HG03025 (cell line): Measurements from ENCODE around the gene ARHGDIA.

Source experiments
- ATAC-seq: cut with Tn5 transposase; IDR thresholded peaks from one replicate; pipeline ENCODE4 v1.9.1; 2021; ENCODE audit warnings: mild to moderate bottlenecking, moderate library complexity; ENCODE audit not compliant: unreplicated experiment, low FRiP score

Gene ARHGDIA

GRCh38 chr17:81828656-81829055 is 42.5 kb downstream of the ARHGDIA start:
- ATAC-seq = no peak

DNA sequence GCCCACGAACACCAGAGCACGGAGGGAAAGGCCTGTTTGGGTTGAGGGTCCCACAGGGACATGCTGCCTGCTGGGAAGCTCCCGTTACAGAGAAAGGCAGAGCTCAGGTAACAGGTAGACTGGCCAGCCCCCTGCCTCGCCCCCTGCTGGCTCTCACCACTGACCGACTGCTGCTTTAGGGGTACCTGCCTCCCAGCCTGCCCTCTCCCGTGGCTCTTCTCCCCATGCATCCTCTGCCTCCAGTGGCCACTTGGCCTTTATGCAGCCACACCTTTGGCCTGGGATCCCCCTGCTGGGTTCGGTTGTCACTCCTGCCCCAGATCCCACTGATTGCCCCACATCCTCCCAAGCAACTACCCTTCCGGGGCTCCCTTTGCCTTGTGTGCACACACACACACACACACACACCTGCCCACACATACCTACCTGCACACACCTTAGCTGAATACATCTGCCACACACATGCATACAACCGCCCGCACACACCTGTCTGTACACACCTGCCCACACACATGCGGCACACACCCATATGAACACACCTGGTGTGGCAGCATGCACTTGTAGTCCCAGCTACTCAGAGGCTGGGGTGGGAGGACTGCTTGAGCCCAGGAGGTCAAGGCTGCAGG is 45.2 kb downstream of the ARHGDIA start:
- ATAC-seq = no peak

- ATAC-seq = no peak
Measured at GRCh38 chr17:81824595-81824994, 46.5 kb downstream of the ARHGDIA start.

DNA sequence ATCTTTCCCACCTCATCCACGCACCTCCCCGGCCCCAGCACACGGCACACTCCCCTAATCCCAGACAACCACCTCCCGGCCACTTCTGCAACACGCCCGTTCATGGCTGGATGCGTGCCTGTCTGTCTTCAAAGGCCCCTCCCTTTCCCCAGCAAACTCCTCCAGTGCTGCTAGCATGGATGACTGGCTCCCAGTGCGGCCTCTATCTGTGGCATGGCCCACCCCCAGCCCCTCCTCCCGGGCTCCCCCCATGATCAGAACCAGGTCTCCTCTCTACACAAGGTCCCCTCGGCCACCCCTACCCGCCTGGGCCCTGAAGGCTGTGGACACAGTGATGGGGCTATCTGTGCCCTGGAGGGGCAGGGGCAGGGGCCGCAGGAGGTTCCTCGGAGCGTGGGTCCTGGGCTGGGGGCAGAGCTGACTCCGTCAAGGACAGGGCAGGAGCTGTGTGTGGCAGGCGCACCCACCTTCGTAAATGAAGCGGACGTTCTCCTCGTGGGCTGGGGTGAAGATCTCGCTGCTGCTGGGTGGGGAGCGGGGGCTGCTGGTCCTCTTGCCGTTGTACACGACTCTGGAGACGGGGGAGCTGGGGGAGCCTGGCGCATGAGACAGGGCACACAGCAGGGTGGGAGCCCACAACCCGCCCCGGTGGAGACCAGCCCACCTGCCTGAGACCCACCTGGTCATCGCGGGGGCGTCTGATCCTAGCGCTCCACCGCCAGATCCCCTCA is 47.2 kb downstream of the ARHGDIA start:
- no peak for ATAC-seq

GRCh38 chr17:81822996-81823819 is 47.9 kb downstream of the ARHGDIA start:
- ATAC-seq = no peak

DNA sequence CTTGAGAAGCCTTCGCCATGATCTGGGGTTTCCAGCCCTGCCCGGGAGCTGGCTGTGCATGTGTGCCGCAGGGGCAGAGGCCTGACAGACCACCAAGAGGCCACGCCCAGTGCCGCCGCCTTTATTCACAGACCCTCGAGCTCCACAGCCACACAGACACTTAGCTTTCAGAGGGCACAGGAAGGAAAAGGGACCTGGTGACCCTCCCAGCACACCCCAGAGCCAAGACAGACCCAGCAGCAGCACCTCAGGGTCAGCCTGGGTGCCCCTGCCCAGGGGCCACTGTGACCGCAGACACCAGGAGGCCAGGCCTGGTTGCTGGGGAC is 48.9 kb downstream of the ARHGDIA start:
- no peak for ATAC-seq

- no peak for ATAC-seq
Measured at GRCh38 chr17:81821603-81822311, 49.4 kb downstream of the ARHGDIA start.

- no peak for ATAC-seq
Measured at GRCh38 chr17:81821147-81821546, 50.0 kb downstream of the ARHGDIA start.

DNA sequence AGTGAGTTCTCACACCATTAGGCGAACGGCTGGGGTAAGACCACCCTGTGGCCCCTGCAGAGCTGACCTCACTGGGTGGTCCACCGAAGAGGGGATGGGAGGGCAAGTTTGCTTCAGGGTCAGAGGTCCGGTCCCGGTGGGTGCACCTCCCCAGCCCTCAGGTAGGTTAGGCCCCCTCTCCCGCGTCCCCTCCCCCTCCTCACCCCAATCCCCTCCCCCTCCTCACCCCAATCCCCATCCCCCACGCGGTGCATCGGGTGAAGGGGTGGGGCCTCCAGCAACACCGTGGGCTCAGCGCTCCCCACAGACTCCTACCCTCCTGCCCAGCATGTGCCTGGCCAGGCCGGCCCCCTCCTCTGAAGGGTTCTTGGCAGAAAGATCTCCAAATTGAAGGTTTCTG is 51.4 kb downstream of the ARHGDIA start:
- no peak for ATAC-seq

DNA sequence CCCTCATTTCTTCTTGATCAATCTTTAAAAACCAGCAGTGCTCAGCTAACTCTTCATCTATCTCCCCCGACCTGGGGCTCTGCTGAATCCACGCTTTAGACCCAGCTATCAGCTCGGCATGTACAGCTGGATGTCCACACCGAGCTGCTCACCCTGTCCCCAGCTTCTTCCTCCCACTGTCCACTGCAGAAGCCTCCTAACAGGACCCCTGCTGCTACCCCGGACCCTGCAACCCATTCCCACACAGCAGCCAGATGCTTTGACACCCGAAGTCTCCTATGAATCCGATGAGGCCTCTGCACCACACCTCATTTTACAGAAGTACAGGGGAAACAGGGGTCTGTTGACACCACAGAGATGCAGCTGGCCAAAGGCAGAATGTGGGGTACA is 53.4 kb downstream of the ARHGDIA start:
- ATAC-seq = no peak
